ENCODE measurements around the gene PKN1. TPM values are rescaled to one million over a fixed set of nuclear protein-coding genes. Genes with fewer than 3 reads are reported as not detected.

PKN1 gene
- total and polyA plus RNA-seq, 12 donors = 85.2 to 176 (median 126) TPM

- H3K27ac ChIP-seq = no peak overlapping the region
- H3K4me1 ChIP-seq = peaks cover 0 to 28% (median 14%) of the 10 kb centered on the region in 9 donors
- H3K9me3 ChIP-seq = no peaks in the 10 kb centered on the region
- peaks cover 0 to 10% (median 6%) of the 10 kb centered on the region in 7 donors for H3K27me3 ChIP-seq
- peak; percentile 51 to 95 (median 71) for TF ChIP-seq CTCF (IDR thresholded peaks at IDR 0.05)
- no peak overlapping the region for H3K4me3 ChIP-seq
- peaks cover 0 to 75% (median 27%) of the 10 kb centered on the region in 9 donors for H3K36me3 ChIP-seq
- ATAC-seq = peak in 5 of 8 donors; percentile 20 to 45 (median 21)
- DNase-seq = peak in 1 of 2 donors; percentile 56
- intact Hi-C loops (cut with DNase I) = loop anchor here in 4 of 10 donors (10.0 kb wide), 2 partner anchors 335 to 345 kb away; partner anchors contain the start of gene ASF1B (in 1 of the 4)
- 68 to 72% methylated on average over 43 of the region's 43 CpGs for WGBS, 2 donors
Measured at GRCh38 chr19:14479975-14480699, 47.0 kb downstream of the PKN1 start.

GRCh38 chr19:14480700-14481079, 47.6 kb downstream of the PKN1 start:
- no peak for ATAC-seq
- TF ChIP-seq CTCF (IDR thresholded peaks at IDR 0.05) = no peak
- Histone ChIP-seq H3K4me1 (peaks cover 0 to 22% (median 8%) of the 10 kb centered on the region in 9 donors), H3K9me3 (no peaks in the 10 kb centered on the region), H3K27ac (no peak overlapping the region), H3K27me3 (peaks cover 0 to 5% (median 2%) of the 10 kb centered on the region in 7 donors), H3K4me3 (no peak overlapping the region), H3K36me3 (peaks cover 0 to 78% (median 27%) of the 10 kb centered on the region in 9 donors)
- WGBS, 2 donors = 92 to 94% methylated on average over 5 of the region's 5 CpGs
- intact Hi-C loops (cut with DNase I) = loop anchor here in 3 of 10 donors (10.0 kb wide), 1 partner anchor 336 kb away; no protein-coding TSS in a partner anchor
- DNase-seq = no peak

GRCh38 chr19:14482172-14482941, 49.3 kb downstream of the PKN1 start:
- Histone ChIP-seq H3K27me3 (no peaks in the 10 kb centered on the region), H3K9me3 (no peaks in the 10 kb centered on the region), H3K4me1 (peaks cover 0 to 16% (median 3%) of the 10 kb centered on the region in 9 donors), H3K27ac (no peak overlapping the region), H3K36me3 (peaks cover 0 to 86% (median 27%) of the 10 kb centered on the region in 9 donors), H3K4me3 (no peak overlapping the region)
- ATAC-seq (no peak), DNase-seq (no peak)
- intact Hi-C loops (cut with DNase I) = loop anchor here in 3 of 10 donors (10.0 kb wide), 1 partner anchor 338 kb away; no protein-coding TSS in a partner anchor
- 94 to 97% methylated on average over 17 to 18 of the region's 18 CpGs for WGBS, 2 donors
- no peak for TF ChIP-seq CTCF (IDR thresholded peaks at IDR 0.05)
